ENCODE measurements around the gene TLX2. TPM values are rescaled to one million over a fixed set of nuclear protein-coding genes. Genes with fewer than 3 reads are reported as not detected.

The TLX2 gene
- total RNA-seq, 1 experiment from 2014 or later = not detected

GRCh38 chr2:74530239-74531187 lies 16.3 kb downstream of the TLX2 start:
- ChIA-PET CTCF (interaction anchor here (1.0 kb wide), 1 partner anchor 26 kb away, joined by 4 read pairs; no protein-coding TSS in a partner anchor), POLR2A (interaction anchor here (0.5 to 0.6 kb wide), 3 partner anchors 9 to 95 kb away, joined by 3 to 7 read pairs (median 5); no protein-coding TSS in a partner anchor)
- DNase-seq (ENCODE audit: low read depth, low spot score) = no peak

More at GRCh38 chr2:74530239-74531187, 16.3 kb downstream of the TLX2 start:
- peaks cover 3% of the 10 kb centered on the region for H3K36me3 ChIP-seq (ENCODE audit: control insufficient read depth, insufficient read depth, low read length)
- peak overlapping the region; percentile 79 for H3K27ac ChIP-seq (ENCODE audit: low read length)
- TF ChIP-seq REST (IDR thresholded peaks at IDR 0.05; ENCODE audit: insufficient read depth in 1 of 2, low read depth in 2 of 2, low read length in 1 of 2) (no peak), POLR2AphosphoS5 (IDR thresholded peaks at IDR 0.05; ENCODE audit: low read depth, low read length) (no peak), TCF7L2 (IDR thresholded peaks at IDR 0.05; ENCODE audit: low read depth, low read length) (no peak), CTCF (IDR thresholded peaks at IDR 0.05) (no peak), SIN3A (IDR thresholded peaks at IDR 0.05; ENCODE audit: borderline replicate concordance, insufficient read depth, low read depth, low read length) (no peak)
- no TSS peak for BruUV-seq (replicated peaks)
- ATAC-seq = peak; percentile 19
- H3K9me3 ChIP-seq (ENCODE audit: control insufficient read depth, insufficient read depth, low read depth, low read length) = no peaks in the 10 kb centered on the region
- in situ Hi-C loops (cut with HindIII; ENCODE audit: low pct_unique_long_range_greater_than_20kb, low sequenced_read_pairs) (no loop called here), intact Hi-C loops (cut with micrococcal nuclease; ENCODE audit: unreplicated experiment) (loop anchor here (2.0 kb wide), 1 partner anchor 48 kb away; the partner anchor contains the start of genes CCDC142 and TTC31)
- H3K4me1 ChIP-seq (ENCODE audit: control insufficient read depth, insufficient read depth, low read length) = peaks cover 6% of the 10 kb centered on the region
- peak overlapping the region; percentile 82 to 99 for H3K4me3 ChIP-seq (ENCODE audit: low read depth in 2 of 2, low read length in 2 of 2)
- H3K27me3 ChIP-seq (ENCODE audit: control insufficient read depth, insufficient read depth, low read length) = no peaks in the 10 kb centered on the region

All from Panc1 (cell line).